ENCODE data around the gene MARCHF11.

The MARCHF11 gene

DNA sequence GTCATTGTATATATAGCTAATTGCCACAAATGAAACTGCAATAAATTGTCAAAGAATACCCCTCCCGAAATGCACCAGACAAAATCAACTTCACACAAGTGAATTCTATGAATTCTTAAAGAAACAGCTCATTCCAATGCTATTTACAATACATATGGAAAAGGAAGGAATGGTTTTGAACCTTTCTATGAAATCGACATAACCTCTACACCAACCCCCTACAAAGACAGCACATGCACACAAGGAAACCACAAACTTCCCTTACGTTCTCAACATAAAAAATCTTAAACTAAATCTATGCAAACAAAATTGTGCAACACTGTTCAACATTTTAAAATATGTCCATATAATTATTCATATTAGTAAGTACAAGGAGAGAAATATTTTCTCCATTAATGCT is 39.2 kb downstream of the MARCHF11 start:
- TF ChIP-seq POLR2AphosphoS5 (IDR thresholded peaks at IDR 0.05; ENCODE audit: borderline replicate concordance, low read depth, low read length): no peak
- no peak for TF ChIP-seq EZH2 (IDR thresholded peaks at IDR 0.05)
- TF ChIP-seq FOXP2 (optimal IDR thresholded peaks at IDR 0.05; ENCODE audit: control extremely low read depth, extremely low read length, insufficient read depth): no peak
- H3K27ac ChIP-seq: no peak overlapping the region
- no peaks in the 10 kb centered on the region for H3K36me3 ChIP-seq (ENCODE audit: insufficient read depth, low read length)
- DNase-seq (ENCODE audit: low read depth, low spot score): peak; percentile 14
- no peak overlapping the region for H3K9ac ChIP-seq (ENCODE audit: insufficient read length)
- H3K9me3 ChIP-seq (ENCODE audit: low read depth, low read length): no peaks in the 10 kb centered on the region
- H3K4me3 ChIP-seq: no peak overlapping the region

DNA sequence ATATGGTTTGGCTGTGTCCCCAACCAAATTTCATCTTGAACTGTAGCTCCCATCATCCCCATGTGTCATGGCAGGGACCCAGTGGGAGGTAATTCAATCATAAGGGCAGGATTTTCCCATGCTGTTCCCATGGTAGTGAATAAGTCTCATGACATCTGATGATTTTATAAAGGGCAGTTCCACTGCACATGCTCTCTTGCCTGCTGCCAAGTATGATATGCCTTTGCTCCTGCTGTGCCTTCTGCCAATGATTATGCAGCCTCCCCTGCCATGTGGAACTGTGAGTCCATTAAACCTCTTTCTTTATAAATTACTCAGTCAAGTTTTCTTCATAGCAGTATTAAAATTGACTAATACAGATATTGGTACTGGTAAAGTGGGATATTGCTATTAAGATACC is 42.4 kb downstream of the MARCHF11 start:
- no peak overlapping the region for H3K4me3 ChIP-seq
- H3K9ac ChIP-seq (ENCODE audit: insufficient read length): no peak overlapping the region
- no peak for TF ChIP-seq EZH2 (IDR thresholded peaks at IDR 0.05)
- no peak for DNase-seq (ENCODE audit: low read depth, low spot score)
- H3K36me3 ChIP-seq (ENCODE audit: insufficient read depth, low read length): no peaks in the 10 kb centered on the region
- H3K27ac ChIP-seq: no peak overlapping the region
- H3K9me3 ChIP-seq (ENCODE audit: low read depth, low read length): no peaks in the 10 kb centered on the region

DNA sequence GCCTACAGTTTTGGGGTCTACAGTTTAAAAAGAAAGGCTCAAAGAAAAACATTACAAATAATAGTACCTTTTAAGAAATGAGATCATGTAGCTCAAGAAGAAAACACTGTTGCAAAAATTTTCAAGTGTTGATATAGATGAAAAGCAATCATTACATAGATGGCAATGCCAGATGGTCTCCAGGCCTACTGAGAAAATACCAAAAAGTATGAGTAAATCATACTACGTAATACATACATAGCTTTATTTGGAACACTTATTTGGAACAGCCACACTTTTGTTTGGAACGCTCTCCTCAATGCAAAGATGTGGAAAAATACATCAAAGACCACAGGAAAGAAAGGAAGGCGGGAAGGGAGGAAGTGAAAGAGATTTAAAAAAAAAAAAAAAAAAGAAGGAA is 44.1 kb downstream of the MARCHF11 start:
- no peak overlapping the region for H3K4me3 ChIP-seq
- no peak overlapping the region for H3K27ac ChIP-seq
- H3K9me3 ChIP-seq (ENCODE audit: low read depth, low read length): no peaks in the 10 kb centered on the region
- no peaks in the 10 kb centered on the region for H3K36me3 ChIP-seq (ENCODE audit: insufficient read depth, low read length)
- DNase-seq (ENCODE audit: low read depth, low spot score): no peak
- TF ChIP-seq POLR2AphosphoS5 (IDR thresholded peaks at IDR 0.05; ENCODE audit: borderline replicate concordance, low read depth, low read length) (no peak), EZH2 (IDR thresholded peaks at IDR 0.05) (no peak), FOXP2 (optimal IDR thresholded peaks at IDR 0.05; ENCODE audit: control extremely low read depth, extremely low read length, insufficient read depth) (no peak)
- H3K9ac ChIP-seq (ENCODE audit: insufficient read length): no peak overlapping the region

DNA sequence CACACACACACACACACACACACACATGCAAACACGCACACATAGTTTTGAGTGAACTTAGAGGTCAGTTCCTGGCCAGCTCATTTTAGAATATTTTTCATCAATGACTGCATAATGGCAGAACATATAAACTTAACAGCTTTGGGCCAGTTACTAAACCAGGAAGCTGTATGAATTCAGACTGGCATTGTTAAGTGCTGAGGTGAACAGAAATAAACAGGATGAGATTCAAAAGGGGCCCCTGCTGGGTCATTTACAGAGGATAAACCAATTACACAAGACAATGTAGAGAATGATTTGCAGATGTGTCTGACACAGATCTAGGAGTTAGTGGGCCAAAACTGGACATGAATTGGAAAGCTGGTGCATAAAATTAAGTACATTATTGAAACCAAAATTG is 44.6 kb downstream of the MARCHF11 start:
- no peak overlapping the region for H3K27ac ChIP-seq
- DNase-seq (ENCODE audit: low read depth, low spot score): no peak
- TF ChIP-seq POLR2AphosphoS5 (IDR thresholded peaks at IDR 0.05; ENCODE audit: borderline replicate concordance, low read depth, low read length): no peak
- H3K9ac ChIP-seq (ENCODE audit: insufficient read length): no peak overlapping the region
- no peak overlapping the region for H3K4me3 ChIP-seq
- H3K36me3 ChIP-seq (ENCODE audit: insufficient read depth, low read length): no peaks in the 10 kb centered on the region
- H3K9me3 ChIP-seq (ENCODE audit: low read depth, low read length): no peaks in the 10 kb centered on the region

DNA sequence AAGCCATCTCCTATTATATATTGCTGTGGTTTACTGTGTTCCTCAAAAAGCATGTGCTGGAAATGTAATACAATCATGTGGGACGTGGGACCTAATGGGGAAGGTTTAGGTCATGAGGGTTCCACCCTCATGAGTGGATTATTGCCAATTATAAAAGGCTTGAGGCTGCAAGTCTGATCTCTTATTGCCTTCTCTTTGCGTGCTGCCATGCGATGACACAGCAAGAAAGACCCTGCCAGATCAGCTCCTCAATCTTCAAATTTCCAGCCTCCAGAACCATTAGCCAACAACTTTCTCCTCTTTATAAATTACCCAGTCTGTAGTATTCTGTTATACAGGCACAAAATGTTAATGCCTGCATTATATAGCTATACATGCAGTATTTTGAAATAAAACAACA is 45.4 kb downstream of the MARCHF11 start:
- H3K9me3 ChIP-seq (ENCODE audit: low read depth, low read length): no peaks in the 10 kb centered on the region
- no peak overlapping the region for H3K4me3 ChIP-seq
- H3K27ac ChIP-seq: no peak overlapping the region
- H3K9ac ChIP-seq (ENCODE audit: insufficient read length): no peak overlapping the region
- TF ChIP-seq EZH2 (IDR thresholded peaks at IDR 0.05) (no peak), FOXP2 (optimal IDR thresholded peaks at IDR 0.05; ENCODE audit: control extremely low read depth, extremely low read length, insufficient read depth) (no peak), POLR2AphosphoS5 (IDR thresholded peaks at IDR 0.05; ENCODE audit: borderline replicate concordance, low read depth, low read length) (no peak)
- DNase-seq (ENCODE audit: low read depth, low spot score): no peak
- no peaks in the 10 kb centered on the region for H3K36me3 ChIP-seq (ENCODE audit: insufficient read depth, low read length)

DNA sequence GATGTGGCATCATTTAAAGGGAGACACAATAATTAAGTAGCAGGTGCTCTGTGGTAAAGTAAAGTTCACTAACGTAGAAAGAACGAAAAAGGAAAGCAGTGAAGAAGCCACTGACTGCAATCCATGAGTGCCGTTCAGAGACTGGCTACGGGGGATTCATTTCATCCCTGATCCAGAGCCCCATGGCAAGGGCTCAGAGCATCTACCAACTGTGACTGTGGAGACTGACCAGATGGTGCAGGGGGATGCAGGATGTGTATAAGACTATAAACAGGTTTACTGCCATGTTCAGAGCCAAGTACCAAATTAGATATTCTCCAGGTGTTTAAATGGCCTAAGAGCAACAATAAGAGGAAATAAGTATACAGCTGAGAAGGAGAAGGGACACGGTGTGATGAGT is 47.7 kb downstream of the MARCHF11 start:
- H3K27ac ChIP-seq: no peak overlapping the region
- TF ChIP-seq FOXP2 (optimal IDR thresholded peaks at IDR 0.05; ENCODE audit: control extremely low read depth, extremely low read length, insufficient read depth) (no peak), EZH2 (IDR thresholded peaks at IDR 0.05) (no peak), POLR2AphosphoS5 (IDR thresholded peaks at IDR 0.05; ENCODE audit: borderline replicate concordance, low read depth, low read length) (no peak)
- H3K9ac ChIP-seq (ENCODE audit: insufficient read length): no peak overlapping the region
- H3K4me3 ChIP-seq: no peak overlapping the region
- no peaks in the 10 kb centered on the region for H3K36me3 ChIP-seq (ENCODE audit: insufficient read depth, low read length)
- DNase-seq (ENCODE audit: low read depth, low spot score): no peak
- H3K9me3 ChIP-seq (ENCODE audit: low read depth, low read length): no peaks in the 10 kb centered on the region

DNA sequence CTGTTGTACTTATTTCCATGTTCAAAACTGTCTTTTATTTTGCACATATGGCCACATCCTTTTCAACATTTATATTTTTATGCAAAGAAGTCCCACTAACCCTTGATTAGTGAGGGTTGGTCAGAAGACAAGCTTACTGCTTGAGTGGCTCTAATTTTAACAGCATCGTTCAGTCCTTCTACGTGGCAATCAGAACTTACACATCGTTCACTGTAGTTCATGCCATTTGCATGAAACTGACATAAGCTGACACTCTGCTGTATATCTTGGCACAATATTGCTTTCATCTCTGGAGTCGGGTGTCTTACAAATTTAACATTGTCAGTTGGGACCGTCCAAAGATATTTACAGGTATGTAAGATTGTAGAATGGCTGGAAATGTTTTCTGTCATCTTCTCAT is 50.6 kb downstream of the MARCHF11 start:
- TF ChIP-seq FOXP2 (optimal IDR thresholded peaks at IDR 0.05; ENCODE audit: control extremely low read depth, extremely low read length, insufficient read depth): no peak
- no peak for TF ChIP-seq EZH2 (IDR thresholded peaks at IDR 0.05)
- Histone ChIP-seq H3K36me3 (ENCODE audit: insufficient read depth, low read length) (no peaks in the 10 kb centered on the region), H3K4me3 (no peak overlapping the region), H3K9ac (ENCODE audit: insufficient read length) (no peak overlapping the region), H3K27ac (no peak overlapping the region), H3K9me3 (ENCODE audit: low read depth, low read length) (no peaks in the 10 kb centered on the region)
- no peak for DNase-seq (ENCODE audit: low read depth, low spot score)

DNA sequence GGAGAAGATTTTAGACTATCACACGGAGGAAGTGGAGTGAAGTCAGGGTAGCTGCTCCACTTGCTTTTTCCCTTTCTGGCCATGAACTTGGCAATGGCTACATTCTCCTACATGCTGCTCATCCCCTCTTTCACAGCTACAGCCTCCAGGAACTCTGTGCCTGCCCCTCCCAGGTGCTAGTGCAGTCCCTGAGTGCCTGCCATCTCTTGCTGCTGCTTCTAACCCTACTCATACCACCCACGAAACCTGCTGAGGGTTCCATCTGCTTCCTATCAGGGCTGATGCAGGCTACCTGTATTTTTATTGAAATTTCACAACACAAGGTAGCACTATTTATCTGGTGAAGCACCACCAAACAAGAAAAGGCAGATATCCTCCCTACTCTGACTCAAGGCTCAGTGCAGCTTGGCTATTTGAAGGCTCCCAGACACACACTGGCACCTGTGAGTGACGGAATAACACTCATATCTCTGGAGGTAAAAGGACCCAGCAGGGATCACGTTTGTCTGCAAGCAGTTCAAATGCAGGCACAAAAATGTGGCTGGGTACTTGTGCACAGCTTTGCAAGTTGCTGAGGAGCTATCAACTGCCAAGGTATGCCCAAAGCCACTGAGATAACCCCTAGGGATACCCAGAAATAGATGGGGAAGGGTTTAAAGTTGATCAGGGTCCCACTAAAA is 51.6 kb downstream of the MARCHF11 start:
- no peak for DNase-seq (ENCODE audit: low read depth, low spot score)
- H3K4me3 ChIP-seq: no peak overlapping the region
- no peak overlapping the region for H3K27ac ChIP-seq
- TF ChIP-seq FOXP2 (optimal IDR thresholded peaks at IDR 0.05; ENCODE audit: control extremely low read depth, extremely low read length, insufficient read depth): no peak
- TF ChIP-seq EZH2 (IDR thresholded peaks at IDR 0.05): no peak
- TF ChIP-seq POLR2AphosphoS5 (IDR thresholded peaks at IDR 0.05; ENCODE audit: borderline replicate concordance, low read depth, low read length): no peak
- no peaks in the 10 kb centered on the region for H3K9me3 ChIP-seq (ENCODE audit: low read depth, low read length)
- no peak overlapping the region for H3K9ac ChIP-seq (ENCODE audit: insufficient read length)
- no peaks in the 10 kb centered on the region for H3K36me3 ChIP-seq (ENCODE audit: insufficient read depth, low read length)

DNA sequence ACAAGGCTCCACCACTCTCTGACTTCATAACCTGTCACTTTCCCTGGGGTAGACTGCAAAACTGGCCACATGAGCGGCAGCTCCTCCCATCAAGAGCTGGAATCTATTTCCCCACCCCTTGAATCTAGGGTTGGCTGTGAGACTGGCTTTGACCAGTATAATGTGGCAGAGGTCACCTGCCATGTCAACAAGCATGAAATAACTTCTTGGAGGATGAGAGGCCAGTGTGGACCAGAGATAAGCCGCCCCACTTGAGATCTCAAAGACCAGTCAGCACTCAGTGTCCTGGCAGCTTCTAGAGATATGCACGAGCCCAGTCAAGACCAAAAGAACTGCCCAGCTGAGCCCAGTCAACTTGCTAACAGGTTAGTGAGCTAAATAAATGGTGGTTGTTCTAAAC is 59.0 kb downstream of the MARCHF11 start:
- no peak for TF ChIP-seq FOXP2 (optimal IDR thresholded peaks at IDR 0.05; ENCODE audit: control extremely low read depth, extremely low read length, insufficient read depth)
- no peak for TF ChIP-seq EZH2 (IDR thresholded peaks at IDR 0.05)
- TF ChIP-seq POLR2AphosphoS5 (IDR thresholded peaks at IDR 0.05; ENCODE audit: borderline replicate concordance, low read depth, low read length): no peak
- Histone ChIP-seq H3K36me3 (ENCODE audit: insufficient read depth, low read length) (no peaks in the 10 kb centered on the region), H3K9me3 (ENCODE audit: low read depth, low read length) (no peaks in the 10 kb centered on the region), H3K9ac (ENCODE audit: insufficient read length) (no peak overlapping the region), H3K27ac (no peak overlapping the region), H3K4me3 (no peak overlapping the region)
- no peak for DNase-seq (ENCODE audit: low read depth, low spot score)

Data from SK-N-MC (cell line).